ENCODE data around the gene RBPJL.
A peak's percentile ranks its signal among the peaks of the same experiment; 100 is the strongest.

Gene RBPJL

DNA sequence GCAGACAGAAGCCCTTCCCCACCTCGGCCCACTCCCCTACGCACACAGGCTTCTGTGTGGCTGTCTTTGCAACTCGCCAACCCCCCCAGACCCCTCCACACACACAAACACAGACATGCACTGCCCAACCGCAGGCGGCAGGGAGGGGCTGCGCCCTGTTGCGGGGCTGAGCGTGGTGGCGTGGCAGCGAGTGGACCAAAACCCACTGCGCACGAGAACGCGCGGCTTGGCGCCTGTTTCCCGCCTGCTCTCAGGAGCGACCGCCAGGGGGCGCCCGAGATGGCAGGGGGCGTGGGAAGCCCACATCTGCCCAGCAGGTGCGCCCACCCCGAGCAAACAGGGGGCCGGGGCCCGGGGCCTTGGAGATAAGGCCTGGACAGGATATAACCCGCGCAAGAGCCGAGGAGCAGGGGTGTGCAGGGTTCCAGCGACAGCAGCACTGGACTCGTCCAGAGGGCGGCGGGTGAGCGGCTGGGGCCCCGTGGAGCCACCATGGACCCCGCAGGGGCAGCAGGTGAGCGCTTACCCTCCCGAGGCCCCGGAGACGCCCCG is at the start of gene RBPJL:
TSS of gene RBPJL (plus strand) at position 410 of the 552 bp plus-strand sequence. CDS start at position 493, 83 bp downstream.
- peak; percentile 70 to 73 for DNase-seq

GRCh38 chr20:45257161-45257560 is 49.5 kb upstream of the RBPJL start:
- no peak for DNase-seq

DNA sequence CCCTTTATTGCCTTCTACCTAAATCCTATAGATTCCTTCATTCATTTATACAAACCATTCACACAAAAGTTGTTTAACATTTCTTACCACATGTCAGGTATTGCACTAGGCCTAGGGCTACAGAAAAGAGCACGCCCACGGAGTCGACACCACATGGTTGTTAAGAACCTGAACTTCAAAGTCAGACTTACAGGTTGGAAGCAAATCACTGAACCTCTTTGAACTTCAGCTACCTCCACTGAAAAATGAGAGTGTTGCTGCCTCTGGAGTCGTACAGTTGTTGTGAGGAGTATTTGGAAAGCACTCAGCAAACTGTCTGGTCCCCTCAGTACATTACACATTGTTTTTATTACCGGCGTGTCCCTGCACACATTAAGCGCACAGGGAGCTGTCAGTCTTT is 48.9 kb upstream of the RBPJL start:
- no peak for DNase-seq

- DNase-seq, result no peak
Measured at GRCh38 chr20:45258259-45258658, 48.4 kb upstream of the RBPJL start.

DNA sequence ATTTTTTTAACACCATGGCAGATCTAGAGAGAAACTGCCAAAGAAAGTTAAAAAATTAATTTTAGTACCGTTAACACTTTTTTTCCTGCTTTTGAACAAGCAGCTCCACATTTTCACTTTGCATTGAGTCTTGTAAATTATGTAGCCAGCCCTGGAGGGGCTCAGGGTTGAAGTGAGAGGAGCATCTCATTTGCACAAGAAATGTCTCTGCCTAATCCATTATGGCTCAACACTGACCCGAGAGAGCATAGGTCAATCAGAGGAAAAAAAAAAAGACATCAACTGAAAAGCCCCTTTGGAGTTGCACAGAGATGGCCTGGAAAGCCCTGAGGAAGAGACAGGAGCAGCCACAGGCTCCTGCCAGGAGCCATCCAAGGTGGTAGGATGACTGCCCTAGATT is 48.0 kb upstream of the RBPJL start:
- DNase-seq, result no peak

- no peak for DNase-seq
Measured at GRCh38 chr20:45263556-45264266, 42.9 kb upstream of the RBPJL start.

- DNase-seq, result no peak
Measured at GRCh38 chr20:45266977-45267376, 39.7 kb upstream of the RBPJL start.

DNA sequence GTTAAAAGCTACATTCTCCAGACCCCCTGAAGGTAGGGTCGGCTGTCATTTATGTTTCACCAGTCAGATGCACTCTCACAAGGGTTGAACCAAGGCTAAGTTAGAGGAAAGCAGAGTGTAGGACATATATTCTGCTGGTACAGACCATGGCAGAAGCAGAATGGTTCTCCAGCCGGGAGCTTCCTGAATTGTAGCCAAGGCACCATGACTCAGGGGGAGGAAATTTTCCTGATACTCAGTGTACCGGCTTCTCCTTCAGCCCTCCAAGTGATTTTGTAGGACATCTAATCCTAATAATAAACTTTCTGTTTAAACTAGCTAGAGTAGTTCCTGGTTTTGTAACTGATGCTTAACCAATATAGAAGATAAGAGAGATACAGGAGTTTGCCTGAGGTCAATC is 38.1 kb upstream of the RBPJL start:
- no peak for DNase-seq

DNA sequence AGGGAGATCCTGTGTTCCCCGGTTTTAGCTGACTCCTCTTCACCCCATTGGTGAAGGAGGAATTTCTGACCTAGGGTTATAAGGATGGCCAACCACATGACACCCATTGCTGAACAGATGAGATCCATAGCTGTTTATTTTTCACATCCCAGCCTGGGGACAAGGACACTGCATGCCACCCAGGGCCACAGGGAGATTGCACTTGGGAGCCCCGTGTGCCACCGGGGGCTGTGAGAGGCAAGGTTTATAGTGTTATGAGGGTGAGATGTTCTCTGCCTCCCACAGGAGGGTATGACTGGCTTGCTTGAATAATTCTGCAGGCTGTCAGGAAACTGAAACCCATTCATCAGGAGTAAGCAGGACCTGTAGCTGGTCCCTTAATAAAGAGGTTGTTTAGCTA is 37.6 kb upstream of the RBPJL start:
- DNase-seq, result no peak

DNA sequence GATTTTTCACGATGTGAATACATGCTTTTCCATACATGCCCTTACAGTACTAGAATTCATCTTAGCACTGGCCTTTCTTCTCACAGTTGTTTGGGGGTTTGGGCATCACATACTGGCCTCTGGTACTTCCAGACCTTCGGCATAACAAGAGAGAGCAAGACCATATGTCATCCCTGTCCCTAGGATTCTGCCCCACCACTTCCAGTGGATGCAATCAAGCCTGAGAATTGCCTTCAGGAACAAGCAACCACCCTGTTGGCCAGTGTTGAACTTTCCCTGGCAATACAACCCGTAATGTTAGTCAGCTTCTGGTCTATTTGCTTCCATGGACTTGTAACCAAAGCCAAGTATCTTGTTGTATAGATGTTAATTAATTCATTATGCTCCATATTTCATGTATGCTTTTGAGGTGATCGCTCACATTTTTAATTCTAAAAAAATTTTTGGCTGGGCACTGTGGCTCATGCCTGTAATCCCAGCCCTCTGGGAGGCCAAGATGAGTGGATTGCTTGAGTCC is 36.8 kb upstream of the RBPJL start:
- DNase-seq, result no peak

DNA sequence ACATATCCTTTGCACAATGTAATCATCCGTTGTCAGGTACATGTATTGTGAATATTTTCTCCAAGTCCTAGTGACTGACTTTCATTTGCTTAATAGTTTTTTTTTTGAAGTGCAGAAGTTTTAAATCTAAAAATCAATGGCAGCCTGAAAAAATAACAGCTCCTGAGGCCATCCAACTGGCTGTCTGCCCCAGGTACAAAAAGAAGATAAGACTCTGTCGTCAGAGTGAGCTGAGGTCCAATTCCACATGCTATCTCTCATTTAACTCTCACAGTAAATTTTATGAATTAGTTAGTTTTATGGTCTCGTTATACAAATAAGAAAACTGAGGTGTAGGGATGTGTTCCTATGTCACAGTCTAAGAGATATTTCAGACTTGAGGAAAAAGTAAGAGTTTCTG is 31.3 kb upstream of the RBPJL start:
- no peak for DNase-seq

- no peak for DNase-seq
Measured at GRCh38 chr20:45279992-45280391, 26.6 kb upstream of the RBPJL start.

DNA sequence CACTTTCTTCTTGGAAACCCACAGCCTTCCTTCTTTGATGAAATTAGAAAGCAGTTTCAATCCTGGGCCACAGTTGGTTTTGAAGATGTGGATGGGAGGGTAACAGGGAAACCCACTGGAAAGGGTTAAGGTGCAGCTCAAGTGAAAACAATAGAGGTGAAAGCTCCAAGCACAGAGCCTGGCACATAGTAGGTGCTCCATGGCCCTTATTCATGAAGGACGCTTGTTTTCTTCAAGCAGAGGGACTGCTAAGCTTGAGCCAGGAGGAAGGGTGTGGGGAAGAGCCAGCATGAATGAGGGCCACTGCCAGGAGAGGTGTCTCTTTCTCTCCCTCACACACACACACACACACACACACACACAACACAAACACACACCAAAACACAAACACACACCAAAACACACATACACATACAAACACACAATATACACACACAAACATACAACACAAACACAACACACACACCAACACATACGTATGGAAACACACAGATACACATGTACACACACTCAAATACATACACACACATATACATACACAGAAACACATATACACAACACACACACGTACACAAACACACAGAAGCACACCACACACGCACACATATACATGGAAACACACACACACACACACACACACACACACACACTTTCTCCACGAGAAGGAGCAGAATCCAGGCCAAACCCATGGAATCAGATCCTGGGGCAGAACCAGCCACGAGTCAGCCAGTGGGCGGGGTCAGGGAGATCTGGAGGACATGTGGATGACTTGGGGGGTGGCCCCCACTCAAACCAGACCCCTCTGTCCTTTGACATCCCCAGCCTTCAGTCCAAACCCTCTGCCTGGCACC is 23.7 kb upstream of the RBPJL start:
- DNase-seq, result no peak

GRCh38 chr20:45283551-45284057 is 23.0 kb upstream of the RBPJL start:
- DNase-seq, result no peak

GRCh38 chr20:45288376-45288775 is 18.3 kb upstream of the RBPJL start:
- no peak for DNase-seq

DNA sequence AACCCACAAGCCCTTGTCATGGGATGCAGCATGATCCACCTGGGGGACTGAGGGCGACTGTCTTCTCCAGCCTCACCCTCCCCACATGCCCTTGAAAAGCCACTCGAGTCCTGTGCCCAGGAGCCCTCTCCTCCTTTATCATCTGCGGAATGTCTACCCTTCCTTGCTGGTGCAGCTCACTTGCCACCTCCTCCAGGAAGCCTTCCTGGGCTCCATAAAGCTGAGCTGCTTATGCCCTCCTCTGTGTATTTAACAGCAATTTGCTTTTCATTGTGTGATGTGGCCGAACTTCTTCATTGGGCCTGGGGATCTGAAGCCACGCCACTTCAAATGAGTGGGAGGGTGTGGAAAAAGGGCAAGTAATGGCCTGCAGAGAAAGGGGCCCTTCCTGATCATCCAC is 17.8 kb upstream of the RBPJL start:
- DNase-seq, result no peak

DNA sequence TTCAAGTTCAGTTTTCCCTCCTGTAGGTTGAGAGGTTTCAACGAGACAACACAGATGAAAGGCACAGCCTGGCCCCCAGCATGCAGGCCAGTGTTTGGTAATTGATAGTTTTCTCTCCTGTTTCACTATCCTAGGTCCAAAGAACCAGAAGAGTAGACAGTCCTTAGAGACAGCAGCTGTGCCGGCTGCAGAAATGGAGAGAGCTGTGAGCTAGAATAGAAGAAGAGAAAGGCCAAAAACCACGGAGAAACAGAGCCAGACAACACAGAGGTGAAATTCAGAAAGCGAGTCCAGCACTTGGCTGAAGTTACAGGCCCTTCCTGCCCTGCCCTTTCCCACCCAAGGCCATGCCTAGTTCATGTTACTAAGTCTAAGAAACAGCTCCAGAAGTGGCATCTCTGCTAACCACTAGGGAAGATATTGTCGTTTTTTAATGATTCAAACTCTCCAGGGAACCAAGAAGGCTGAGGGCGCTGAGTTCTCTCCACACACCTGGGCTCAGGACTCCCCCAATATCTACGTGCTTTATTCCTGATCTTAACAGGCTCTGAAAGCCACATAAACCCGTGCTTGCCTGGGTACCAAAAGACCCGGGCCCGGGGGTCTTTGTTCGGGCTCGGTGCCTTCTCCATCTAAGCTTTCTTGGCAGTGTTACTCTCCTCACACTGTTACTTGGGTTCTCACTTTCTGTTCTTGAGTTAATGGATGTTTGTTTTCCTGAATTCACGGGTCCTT is 16.5 kb upstream of the RBPJL start:
- no peak for DNase-seq

- peak; percentile 77 for DNase-seq
Measured at GRCh38 chr20:45290677-45291355, 15.8 kb upstream of the RBPJL start.

DNA sequence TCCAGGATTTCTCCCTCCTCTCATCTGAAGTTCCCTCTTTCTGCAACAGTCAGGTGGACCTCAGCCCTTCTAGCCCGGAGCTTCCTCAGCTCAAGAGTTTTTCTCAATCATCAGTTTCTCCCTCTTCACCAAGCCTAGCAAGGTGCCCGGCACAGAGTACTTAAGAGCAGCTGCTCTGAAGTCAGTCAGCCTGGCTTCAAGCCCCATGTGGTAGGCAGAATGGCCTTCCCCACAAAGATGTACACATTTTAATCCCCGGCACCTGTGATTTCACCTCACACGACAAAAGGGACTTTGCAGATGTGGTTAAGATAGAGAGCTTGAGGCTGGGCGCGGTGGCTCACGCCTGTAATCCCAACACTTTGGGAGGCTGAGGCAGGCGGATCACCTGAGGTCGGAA is 15.1 kb upstream of the RBPJL start:
- DNase-seq, result no peak

DNA sequence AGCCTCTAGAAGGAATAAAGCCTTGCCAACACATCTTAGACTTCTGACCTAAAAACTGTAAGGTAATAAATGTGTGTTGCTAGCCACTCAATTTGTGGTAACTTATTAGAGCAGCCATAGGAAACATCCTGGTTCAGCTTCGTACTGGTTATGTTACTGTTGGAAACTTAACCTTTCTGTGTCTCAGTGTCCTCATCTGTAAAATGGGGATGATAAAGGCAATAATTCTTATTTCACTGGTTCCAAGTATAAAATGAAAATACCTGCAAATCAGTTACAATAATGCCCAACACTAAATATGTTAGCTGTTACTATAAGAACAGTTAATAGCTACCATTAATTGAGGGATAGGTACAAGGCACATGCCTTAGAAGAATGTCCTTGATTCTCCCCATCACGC is 14.3 kb upstream of the RBPJL start:
- no peak for DNase-seq

GRCh38 chr20:45293041-45294002 is 13.3 kb upstream of the RBPJL start:
- DNase-seq, result peak; percentile 92 to 93
